Testis (tissue), 3 donors: Measurements from ENCODE around the gene TMEM38B. TPM values are rescaled to one million over a fixed set of nuclear protein-coding genes. Genes with fewer than 3 reads are reported as not detected.

Experiments
- DNase-seq: peaks from one replicate; pipeline ENCODE4 v3.0.0-alpha.2; 2019
- H3K27ac ChIP-seq, 2 donors: fragments of 200-600 bp; sonication (generic); one replicate each; pipeline ENCODE4 v1.5.1; 2019
- H3K27me3 ChIP-seq: fragments of 200-600 bp; sonication (generic); one replicate; pipeline ENCODE4 v1.5.1; 2019
- H3K36me3 ChIP-seq: fragments of 200-600 bp; sonication (generic); one replicate; pipeline ENCODE4 v1.5.1; 2017; ENCODE audit warnings: low read depth; ENCODE audit errors: missing control alignments
- H3K4me1 ChIP-seq: fragments of 200-600 bp; sonication (generic); one replicate; pipeline ENCODE4 v1.5.1; 2019
- H3K4me3 ChIP-seq, 2 donors: fragments of 200-600 bp; sonication (generic); one replicate each; pipeline ENCODE4 v1.5.1; 2017 to 2019
- H3K9me3 ChIP-seq: fragments of 200-600 bp; sonication (generic); one replicate; pipeline ENCODE4 v1.5.1; 2017
- CTCF ChIP-seq, 3 experiments: fragments of 450-650 bp in 2 of 3; fragments of 200-600 bp in 1 of 3; sonication (generic) in 1 of 3; IDR thresholded peaks; one replicate each; pipeline ENCODE4 v1.5.1; 2016 to 2019; ENCODE audit warnings: antibody characterized with exemption in 3 of 3, mild to moderate bottlenecking in 2 of 3, moderate library complexity in 1 of 3
- POLR2A ChIP-seq: fragments of 450-650 bp; IDR thresholded peaks from one replicate; pipeline ENCODE4 v1.6.1; 2017; ENCODE audit warnings: antibody characterized with exemption, mild to moderate bottlenecking, moderate library complexity
- WGBS, 2 donors: methylation state at CpG; one replicate each; pipeline ENCODE4 v1.1.5; 2018; 5-methylcytosine and 5-hydroxymethylcytosine counted together
- intact Hi-C: fragments of 100-400 bp; cut with DNase I; formaldehyde crosslinking; loops from one replicate; pipeline ENCODE4 v1.15.1; 2023; ENCODE audit warnings: low total_unique reads
- polyA plus RNA-seq: library from polyadenylated mRNA; stranded (reverse); fragments of 350-450 nt; fragmentation: Illumina TruSeq; extraction: RNeasy Lipid Tissue Mini Kit (QIAGEN cat#74804); gene quantifications from one replicate; pipeline ENCODE4 v1.2.3, GENCODE V29; 2014; ENCODE audit warnings: low read depth, low replicate concordance; ENCODE audit not compliant: insufficient read depth
- total RNA-seq, 2 donors: library from RNA; depleted of rRNA; stranded (reverse); fragments of >200 nt; gene quantifications; one replicate each; pipeline ENCODE4 v1.2.3, GENCODE V29; 2016

The TMEM38B gene
- total and polyA plus RNA-seq, 3 donors from 2014 or later, result 22.4 to 55.0 (median 29.9) TPM

- Histone ChIP-seq H3K36me3 (no peaks in the 10 kb centered on the region), H3K4me1 (no peaks in the 10 kb centered on the region), H3K27me3 (no peaks in the 10 kb centered on the region), H3K27ac (no peak overlapping the region), H3K9me3 (no peaks in the 10 kb centered on the region), H3K4me3 (no peak overlapping the region)
- intact Hi-C loops, result no loop called here
- 58 to 69% methylated on average over 3 of the region's 3 CpGs for WGBS, 2 donors
- TF ChIP-seq CTCF (IDR thresholded peaks at IDR 0.05), result no peak
- no peak for DNase-seq
These were observed 21.6 kb upstream of the TMEM38B start for GRCh38 chr9:105672711-105673234.

- H3K4me3 ChIP-seq, result no peak overlapping the region
- no peaks in the 10 kb centered on the region for H3K27me3 ChIP-seq
- H3K27ac ChIP-seq, result no peak overlapping the region
- no peaks in the 10 kb centered on the region for H3K9me3 ChIP-seq
- no peaks in the 10 kb centered on the region for H3K36me3 ChIP-seq
- intact Hi-C loops, result no loop called here
- 78 to 87% methylated on average over 3 of the region's 3 CpGs for WGBS, 2 donors
- no peak for DNase-seq
- TF ChIP-seq POLR2A, result no peak
- no peak for TF ChIP-seq CTCF (IDR thresholded peaks at IDR 0.05)
- H3K4me1 ChIP-seq, result no peaks in the 10 kb centered on the region
These were observed 20.4 kb upstream of the TMEM38B start for GRCh38 chr9:105673850-105674387.

- no peaks in the 10 kb centered on the region for H3K27me3 ChIP-seq
- intact Hi-C loops, result no loop called here
- DNase-seq, result no peak
- no peaks in the 10 kb centered on the region for H3K9me3 ChIP-seq
- no peak overlapping the region for H3K4me3 ChIP-seq
- no peaks in the 10 kb centered on the region for H3K36me3 ChIP-seq
- TF ChIP-seq CTCF (IDR thresholded peaks at IDR 0.05), result no peak
- TF ChIP-seq POLR2A, result no peak
- no peaks in the 10 kb centered on the region for H3K4me1 ChIP-seq
- no peak overlapping the region for H3K27ac ChIP-seq
- 58 to 72% methylated on average over 6 of the region's 6 CpGs for WGBS, 2 donors
These were observed 17.9 kb upstream of the TMEM38B start for GRCh38 chr9:105676351-105676923.

GRCh38 chr9:105678163-105678562 lies 16.2 kb upstream of the TMEM38B start:
- TF ChIP-seq POLR2A (no peak), CTCF (IDR thresholded peaks at IDR 0.05) (no peak)
- DNase-seq, result no peak
- H3K4me1 ChIP-seq, result no peaks in the 10 kb centered on the region
- no peak overlapping the region for H3K27ac ChIP-seq
- no peaks in the 10 kb centered on the region for H3K9me3 ChIP-seq
- 91 to 100% methylated on average over 1 of the region's 1 CpG for WGBS, 2 donors
- H3K4me3 ChIP-seq, result no peak overlapping the region
- no peaks in the 10 kb centered on the region for H3K27me3 ChIP-seq
- intact Hi-C loops, result no loop called here
- no peaks in the 10 kb centered on the region for H3K36me3 ChIP-seq

GRCh38 chr9:105678781-105679180 lies 15.6 kb upstream of the TMEM38B start:
- no peak overlapping the region for H3K27ac ChIP-seq
- intact Hi-C loops, result no loop called here
- WGBS, 2 donors, result 58 to 81% methylated on average over 1 of the region's 1 CpG
- no peaks in the 10 kb centered on the region for H3K9me3 ChIP-seq
- no peak for DNase-seq
- H3K4me1 ChIP-seq, result no peaks in the 10 kb centered on the region
- TF ChIP-seq POLR2A, result no peak
- TF ChIP-seq CTCF (IDR thresholded peaks at IDR 0.05), result no peak
- H3K27me3 ChIP-seq, result no peaks in the 10 kb centered on the region
- no peak overlapping the region for H3K4me3 ChIP-seq
- no peaks in the 10 kb centered on the region for H3K36me3 ChIP-seq
